Neutrophil (primary cell): Measurements from ENCODE around the gene DEGS1.

ENCODE experiments used
- H3K27ac ChIP-seq: fragments of 200-600 bp; sonication (generic); 2 replicates; pipeline ENCODE4 v1.5.1; 2016; ENCODE audit warnings: mild to moderate bottlenecking, moderate library complexity
- H3K27me3 ChIP-seq: fragments of 200-600 bp; sonication (generic); 2 replicates; pipeline ENCODE4 v1.6.0; 2016; ENCODE audit warnings: mild to moderate bottlenecking
- H3K36me3 ChIP-seq: fragments of 200-600 bp; sonication (generic); 2 replicates; pipeline ENCODE4 v1.5.1; 2017
- H3K4me1 ChIP-seq, 2 experiments: fragments of 200-600 bp in 1 of 2; sonication (generic) in 1 of 2; 1 replicate in 1 of 2; 2 replicates in 1 of 2; pipeline versions ENCODE4 v1.5.1 to v1.6.1; 2013 to 2016; ENCODE audit warnings: low read depth in 1 of 2, low read length in 1 of 2, mild to moderate bottlenecking in 1 of 2, moderate library complexity in 1 of 2; ENCODE audit not compliant: control insufficient read depth in 1 of 2, insufficient read depth in 1 of 2
- H3K4me3 ChIP-seq, 2 experiments: fragments of 200-600 bp in 1 of 2; sonication (generic) in 1 of 2; 1 replicate in 1 of 2; 2 replicates in 1 of 2; pipeline ENCODE4 v1.5.1; 2013 to 2016; ENCODE audit warnings: low read depth in 1 of 2, low read length in 1 of 2, mild to moderate bottlenecking in 1 of 2, moderate library complexity in 1 of 2
- H3K9me3 ChIP-seq: fragments of 200-600 bp; sonication (generic); 2 replicates; pipeline ENCODE4 v1.5.1; 2016
- TF ChIP-seq, protein P1 (sequence below): fragments of 200-600 bp; sonication (generic); IDR thresholded peaks from 2 replicates; pipeline ENCODE4 v1.5.1; 2016; ENCODE audit warnings: antibody characterized with exemption

Gene DEGS1

GRCh38 chr1:224234017-224234416 is 51.0 kb downstream of the DEGS1 start:
- TF ChIP-seq, protein P1, sequence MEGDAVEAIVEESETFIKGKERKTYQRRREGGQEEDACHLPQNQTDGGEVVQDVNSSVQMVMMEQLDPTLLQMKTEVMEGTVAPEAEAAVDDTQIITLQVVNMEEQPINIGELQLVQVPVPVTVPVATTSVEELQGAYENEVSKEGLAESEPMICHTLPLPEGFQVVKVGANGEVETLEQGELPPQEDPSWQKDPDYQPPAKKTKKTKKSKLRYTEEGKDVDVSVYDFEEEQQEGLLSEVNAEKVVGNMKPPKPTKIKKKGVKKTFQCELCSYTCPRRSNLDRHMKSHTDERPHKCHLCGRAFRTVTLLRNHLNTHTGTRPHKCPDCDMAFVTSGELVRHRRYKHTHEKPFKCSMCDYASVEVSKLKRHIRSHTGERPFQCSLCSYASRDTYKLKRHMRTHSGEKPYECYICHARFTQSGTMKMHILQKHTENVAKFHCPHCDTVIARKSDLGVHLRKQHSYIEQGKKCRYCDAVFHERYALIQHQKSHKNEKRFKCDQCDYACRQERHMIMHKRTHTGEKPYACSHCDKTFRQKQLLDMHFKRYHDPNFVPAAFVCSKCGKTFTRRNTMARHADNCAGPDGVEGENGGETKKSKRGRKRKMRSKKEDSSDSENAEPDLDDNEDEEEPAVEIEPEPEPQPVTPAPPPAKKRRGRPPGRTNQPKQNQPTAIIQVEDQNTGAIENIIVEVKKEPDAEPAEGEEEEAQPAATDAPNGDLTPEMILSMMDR: no peak
- Histone ChIP-seq H3K36me3 (peaks cover 37% of the 10 kb centered on the region), H3K4me1 (no peaks in the 10 kb centered on the region), H3K4me3 (no peak overlapping the region), H3K27me3 (no peaks in the 10 kb centered on the region), H3K27ac (no peak overlapping the region), H3K9me3 (no peaks in the 10 kb centered on the region)

DNA sequence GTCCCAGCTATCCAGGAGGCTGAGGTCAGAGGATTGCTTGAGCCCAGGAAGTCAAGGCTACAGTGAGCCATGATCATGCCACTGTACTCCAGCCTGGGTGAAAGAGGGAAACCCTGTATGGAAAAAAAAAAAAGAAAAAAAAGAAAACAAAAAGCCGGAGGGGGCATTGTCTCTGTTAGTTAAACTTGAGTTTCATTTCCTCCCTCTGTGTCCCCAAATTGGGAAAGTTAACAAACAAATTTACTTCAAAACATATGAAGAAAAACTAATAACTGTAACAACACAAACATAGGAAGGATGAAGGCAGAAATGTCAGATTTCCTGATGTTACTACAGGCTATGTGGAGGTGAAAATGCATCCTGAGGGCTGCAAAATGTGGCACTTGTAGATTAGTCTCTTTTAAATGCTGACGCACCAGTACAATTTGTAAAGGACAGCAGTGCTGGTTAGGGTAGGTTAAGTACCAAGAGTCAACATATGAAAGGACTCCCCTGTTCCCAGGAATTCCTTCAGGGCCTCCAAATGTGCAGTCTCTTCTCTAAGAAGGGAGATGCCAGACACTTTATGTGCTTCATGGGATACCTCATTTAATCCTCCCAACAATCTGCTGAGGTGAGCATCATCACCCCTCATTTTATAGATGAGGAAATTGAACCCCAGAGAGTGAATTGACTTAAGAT is 52.9 kb downstream of the DEGS1 start:
- H3K4me1 ChIP-seq: no peaks in the 10 kb centered on the region
- H3K27ac ChIP-seq: no peak overlapping the region
- TF ChIP-seq, protein P1: no peak
- no peaks in the 10 kb centered on the region for H3K27me3 ChIP-seq
- H3K9me3 ChIP-seq: no peaks in the 10 kb centered on the region
- no peak overlapping the region for H3K4me3 ChIP-seq
- peaks cover 28% of the 10 kb centered on the region for H3K36me3 ChIP-seq

DNA sequence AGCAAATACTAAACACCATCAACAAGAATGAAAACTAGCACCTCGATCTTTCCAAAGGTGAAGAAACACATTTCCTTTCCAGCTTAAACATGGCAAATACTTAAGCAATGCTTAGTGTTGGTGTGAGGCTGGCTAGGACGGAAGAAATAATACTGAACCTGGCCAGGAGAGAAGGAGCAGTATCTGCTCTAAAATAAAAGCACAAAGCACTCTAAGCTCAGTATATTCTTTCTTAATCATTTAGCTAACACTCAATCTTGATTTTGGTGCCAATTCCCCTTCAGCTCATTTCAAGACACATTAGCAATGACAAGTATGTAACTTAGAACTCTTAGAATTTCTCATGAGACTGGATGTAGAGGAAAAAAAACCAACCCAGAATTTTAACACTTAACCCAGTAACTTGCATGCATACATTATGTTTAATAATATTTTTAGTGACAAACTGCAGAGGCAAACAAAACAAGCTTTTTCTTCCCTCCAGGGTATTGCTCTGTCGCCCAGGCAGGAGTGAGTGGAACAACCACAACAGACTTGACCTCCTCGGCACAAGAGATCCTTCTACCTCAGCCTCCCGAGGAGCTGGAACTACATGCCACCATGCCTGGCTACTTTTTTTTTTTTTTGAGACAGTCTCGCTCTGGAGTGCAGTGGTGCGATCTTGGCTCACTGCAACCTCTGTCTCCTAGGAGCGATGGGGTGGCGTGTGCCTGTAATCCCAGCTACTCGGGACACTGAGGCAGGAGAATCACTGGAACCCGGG is 54.3 kb downstream of the DEGS1 start:
- peaks cover 19% of the 10 kb centered on the region for H3K36me3 ChIP-seq

GRCh38 chr1:224238212-224238611 is 55.2 kb downstream of the DEGS1 start:
- peaks cover 14% of the 10 kb centered on the region for H3K36me3 ChIP-seq
- TF ChIP-seq, protein P1: no peak
- H3K27me3 ChIP-seq: no peaks in the 10 kb centered on the region
- no peaks in the 10 kb centered on the region for H3K4me1 ChIP-seq
- no peaks in the 10 kb centered on the region for H3K9me3 ChIP-seq
- no peak overlapping the region for H3K27ac ChIP-seq
- H3K4me3 ChIP-seq: no peak overlapping the region

More for the DNA sequence above, 54.3 kb downstream of the DEGS1 start:
- no peaks in the 10 kb centered on the region for H3K27me3 ChIP-seq
- H3K4me3 ChIP-seq: no peak overlapping the region
- H3K27ac ChIP-seq: no peak overlapping the region
- H3K4me1 ChIP-seq: no peaks in the 10 kb centered on the region
- TF ChIP-seq, protein P1: no peak
- H3K9me3 ChIP-seq: no peaks in the 10 kb centered on the region

DNA sequence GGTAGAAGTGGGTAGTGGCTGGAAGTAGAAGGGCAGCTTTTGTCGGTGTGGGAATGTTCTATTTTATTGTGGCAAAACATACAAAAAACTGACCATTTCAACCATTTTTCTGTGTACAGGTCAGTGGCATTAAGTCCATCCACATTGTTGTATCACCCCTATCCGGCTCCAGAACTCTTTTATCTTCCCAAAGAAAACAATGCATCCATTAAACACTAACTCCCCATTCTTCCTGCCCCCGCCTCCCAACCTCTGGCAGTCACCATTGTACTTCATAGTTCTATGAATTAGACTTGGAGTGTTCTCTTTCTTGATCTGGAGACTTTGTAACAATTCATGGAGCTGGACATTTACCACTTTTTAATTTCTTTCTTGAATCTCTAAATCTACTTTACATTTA is 55.7 kb downstream of the DEGS1 start:
- Histone ChIP-seq H3K4me1 (no peaks in the 10 kb centered on the region), H3K9me3 (no peaks in the 10 kb centered on the region), H3K36me3 (peaks cover 14% of the 10 kb centered on the region), H3K27me3 (no peaks in the 10 kb centered on the region), H3K4me3 (no peak overlapping the region), H3K27ac (no peak overlapping the region)
- TF ChIP-seq, protein P1: no peak
